Measurements from ENCODE around the gene HDAC7. TPM values are rescaled to one million over a fixed set of nuclear protein-coding genes. Genes with fewer than 3 reads are reported as not detected.

Gene HDAC7
- polyA plus RNA-seq, 4 donors, result 2.2 to 30.3 (median 15.3) TPM

DNA sequence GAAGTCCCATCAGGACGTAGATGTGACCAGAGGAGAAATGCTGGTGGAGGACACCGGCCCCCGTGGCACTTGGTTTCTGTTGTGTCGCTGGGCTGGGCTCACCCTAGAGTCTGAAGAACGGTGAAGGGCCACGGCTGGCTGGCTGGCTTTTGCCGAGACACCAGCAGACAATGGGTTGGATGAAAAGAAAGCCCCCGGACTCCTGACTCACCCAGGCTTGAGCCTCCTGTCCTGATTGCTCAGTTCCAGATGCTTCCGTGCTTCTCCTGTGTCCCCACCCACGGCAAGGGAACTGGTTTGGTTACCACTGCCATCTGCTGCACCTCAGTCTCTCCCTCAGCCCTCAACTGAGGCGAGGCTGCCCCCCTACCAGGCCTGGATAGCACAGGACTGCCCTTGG lies 84.1 kb downstream of the HDAC7 start:
- H3K36me3 ChIP-seq (ENCODE audit: control insufficient read depth in 3 of 3, insufficient read depth in 2 of 3, low read depth in 1 of 3, low read length in 3 of 3), result no peaks in the 10 kb centered on the region
- peaks cover 0 to 13% (median 4%) of the 10 kb centered on the region in 3 donors for H3K4me1 ChIP-seq (ENCODE audit: control insufficient read depth in 3 of 3, insufficient read depth in 2 of 3, low read depth in 1 of 3, low read length in 2 of 3)
- WGBS, 3 donors, result 80 to 91% (median 85%) methylated on average over 11 of the region's 11 CpGs
- peak overlapping the region in 2 of 3 donors; percentile 37 to 63 for H3K27ac ChIP-seq (ENCODE audit: low read depth in 1 of 3, low read length in 2 of 3)
- no peak for DNase-seq
- no peaks in the 10 kb centered on the region for H3K27me3 ChIP-seq (ENCODE audit: control insufficient read depth in 3 of 3, insufficient read depth in 3 of 3, low read length in 3 of 3)
- H3K4me3 ChIP-seq (ENCODE audit: low read depth in 1 of 3, low read length in 3 of 3), result no peak overlapping the region
- no peak for FAIRE-seq
- H3K9me3 ChIP-seq (ENCODE audit: control insufficient read depth in 2 of 2, insufficient read depth in 1 of 2, low read depth in 1 of 2, low read length in 1 of 2), result no peaks in the 10 kb centered on the region

DNA sequence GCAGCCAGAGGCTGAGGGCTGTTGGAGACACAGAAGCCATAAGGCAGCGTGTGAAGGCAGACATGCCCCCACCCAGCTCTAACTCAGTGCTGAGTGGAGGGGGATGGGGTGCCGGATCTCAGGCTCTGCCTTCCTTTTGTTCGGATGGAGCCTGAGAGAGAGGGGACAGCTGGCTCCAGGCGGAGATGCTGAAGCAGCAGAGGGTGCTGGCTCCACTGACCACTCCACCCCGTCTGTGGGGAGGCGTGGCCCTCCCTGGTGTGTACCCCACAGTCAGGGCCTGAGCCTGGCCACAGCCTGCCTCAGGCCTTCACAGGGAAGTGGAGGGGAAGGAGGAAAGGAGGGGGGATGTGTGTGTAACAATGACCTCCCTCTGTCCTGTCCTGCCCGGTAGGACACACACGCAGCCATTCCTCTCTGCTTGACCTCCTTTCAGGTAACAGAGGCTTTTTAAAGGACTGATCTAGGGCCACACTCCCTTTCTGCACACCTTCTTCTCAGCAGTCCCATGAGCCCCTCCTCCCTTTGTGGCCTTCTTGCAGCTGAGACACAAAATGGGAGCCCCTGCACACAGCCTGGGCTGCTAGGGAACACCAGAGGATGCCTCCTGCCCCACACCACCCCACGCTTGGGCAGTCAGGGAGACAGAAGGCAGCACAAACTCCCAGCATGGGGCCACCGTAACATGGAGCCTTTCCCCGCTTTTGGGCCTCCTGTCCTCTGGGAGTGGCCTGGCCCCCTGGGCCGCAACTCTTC lies 84.8 kb downstream of the HDAC7 start:
- 71 to 84% (median 84%) methylated on average over 11 to 12 of the region's 12 CpGs for WGBS, 3 donors
- H3K36me3 ChIP-seq (ENCODE audit: control insufficient read depth in 3 of 3, insufficient read depth in 2 of 3, low read depth in 1 of 3, low read length in 3 of 3), result no peaks in the 10 kb centered on the region
- H3K4me1 ChIP-seq (ENCODE audit: control insufficient read depth in 3 of 3, insufficient read depth in 2 of 3, low read depth in 1 of 3, low read length in 2 of 3), result peaks cover 0 to 13% (median 4%) of the 10 kb centered on the region in 3 donors
- no peaks in the 10 kb centered on the region for H3K9me3 ChIP-seq (ENCODE audit: control insufficient read depth in 2 of 2, insufficient read depth in 1 of 2, low read depth in 1 of 2, low read length in 1 of 2)
- H3K27me3 ChIP-seq (ENCODE audit: control insufficient read depth in 3 of 3, insufficient read depth in 3 of 3, low read length in 3 of 3), result no peaks in the 10 kb centered on the region
- no peak for DNase-seq
- no peak for FAIRE-seq
- H3K4me3 ChIP-seq (ENCODE audit: low read depth in 1 of 3, low read length in 3 of 3), result no peak overlapping the region
- peak overlapping the region in 2 of 3 donors; percentile 1 to 63 for H3K27ac ChIP-seq (ENCODE audit: low read depth in 1 of 3, low read length in 2 of 3)

DNA sequence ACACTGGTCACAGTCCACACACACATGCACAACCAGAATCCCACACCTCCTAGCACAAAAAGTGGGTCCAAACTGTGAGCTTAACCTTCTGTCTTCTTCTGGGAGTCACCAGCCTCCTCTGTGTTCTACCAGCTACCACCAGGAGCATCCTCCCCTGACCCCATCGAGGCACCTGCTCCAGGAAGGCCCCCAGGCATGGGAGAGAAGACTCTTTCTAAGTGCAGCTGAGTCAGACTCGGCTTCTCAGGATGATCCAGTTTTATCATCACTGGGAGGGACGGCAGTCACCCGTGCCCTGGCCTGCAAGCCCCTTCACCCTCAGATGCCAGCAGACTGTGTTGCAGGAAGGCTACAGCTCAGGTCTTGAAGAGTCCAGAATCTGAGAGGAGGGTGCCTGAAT lies 86.6 kb downstream of the HDAC7 start:
- Histone ChIP-seq H3K4me3 (ENCODE audit: low read depth in 1 of 3, low read length in 3 of 3) (no peak overlapping the region), H3K9me3 (ENCODE audit: control insufficient read depth in 2 of 2, insufficient read depth in 1 of 2, low read depth in 1 of 2, low read length in 1 of 2) (no peaks in the 10 kb centered on the region), H3K27ac (ENCODE audit: low read depth in 1 of 3, low read length in 2 of 3) (no peak overlapping the region), H3K27me3 (ENCODE audit: control insufficient read depth in 3 of 3, insufficient read depth in 3 of 3, low read length in 3 of 3) (no peaks in the 10 kb centered on the region), H3K4me1 (ENCODE audit: control insufficient read depth in 3 of 3, insufficient read depth in 2 of 3, low read depth in 1 of 3, low read length in 2 of 3) (peaks cover 0 to 13% (median 4%) of the 10 kb centered on the region in 3 donors), H3K36me3 (ENCODE audit: control insufficient read depth in 3 of 3, insufficient read depth in 2 of 3, low read depth in 1 of 3, low read length in 3 of 3) (no peaks in the 10 kb centered on the region)
- FAIRE-seq, result no peak
- WGBS, 3 donors, result 85 to 88% (median 87%) methylated on average over 4 of the region's 4 CpGs
- DNase-seq, result no peak

Other genes with a start within 250 kb of the HDAC7 start
- gene RPAP3, start 113.9 kb downstream of the HDAC7 start, polyA plus RNA-seq, result 10 to 100 TPM in 3 of 4 donors, 1 to 10 TPM in 1; 8.7 to 25.6 (median 14.4) TPM
- gene ENDOU, start 94.4 kb downstream of the HDAC7 start, polyA plus RNA-seq, result 1 to 10 TPM in 1 of 4 donors, under 1 TPM in 1, not detected in 2; 0.30 to 2.1 TPM
- 10 to 100 TPM in 1 of 4 donors, 1 to 10 TPM in 3; 2.5 to 19.8 (median 4.3) TPM for gene RAPGEF3, start 61.0 kb downstream of the HDAC7 start, polyA plus RNA-seq
- gene SLC48A1, start 46.7 kb downstream of the HDAC7 start, polyA plus RNA-seq, result 10 to 100 TPM in 1 of 4 donors, 1 to 10 TPM in 3; 5.1 to 12.1 (median 7.5) TPM
- 10 to 100 TPM; 16.6 to 61.0 (median 41.9) TPM for gene VDR, start 85.1 kb upstream of the HDAC7 start, polyA plus RNA-seq
- gene TMEM106C, start 143.7 kb upstream of the HDAC7 start, polyA plus RNA-seq, result 100 to 1,000 TPM; 140 to 234 (median 177) TPM
- 10 to 100 TPM in 1 of 4 donors, under 1 TPM in 1, not detected in 2; 0.19 to 65.7 TPM for gene COL2A1, start 184.6 kb upstream of the HDAC7 start, polyA plus RNA-seq